NCI-H82 treated with DMSO at 0.1 percent for 48 hours (cell line): ENCODE results near the gene BPIFB2.
A peak's percentile ranks its signal among the peaks of the same experiment; 100 is the strongest.
"Not testable (repeated sequence)": the region's sequence is repeated elsewhere in the genome, so short reads cannot be mapped to it uniquely, and the experiment has no call there.

Experiments
- DNase-seq: peaks from one replicate; lab custom pipeline; 2025; ENCODE audit not compliant: unreplicated experiment; lab: John Stamatoyannopoulos, UW

BPIFB2 gene

DNA sequence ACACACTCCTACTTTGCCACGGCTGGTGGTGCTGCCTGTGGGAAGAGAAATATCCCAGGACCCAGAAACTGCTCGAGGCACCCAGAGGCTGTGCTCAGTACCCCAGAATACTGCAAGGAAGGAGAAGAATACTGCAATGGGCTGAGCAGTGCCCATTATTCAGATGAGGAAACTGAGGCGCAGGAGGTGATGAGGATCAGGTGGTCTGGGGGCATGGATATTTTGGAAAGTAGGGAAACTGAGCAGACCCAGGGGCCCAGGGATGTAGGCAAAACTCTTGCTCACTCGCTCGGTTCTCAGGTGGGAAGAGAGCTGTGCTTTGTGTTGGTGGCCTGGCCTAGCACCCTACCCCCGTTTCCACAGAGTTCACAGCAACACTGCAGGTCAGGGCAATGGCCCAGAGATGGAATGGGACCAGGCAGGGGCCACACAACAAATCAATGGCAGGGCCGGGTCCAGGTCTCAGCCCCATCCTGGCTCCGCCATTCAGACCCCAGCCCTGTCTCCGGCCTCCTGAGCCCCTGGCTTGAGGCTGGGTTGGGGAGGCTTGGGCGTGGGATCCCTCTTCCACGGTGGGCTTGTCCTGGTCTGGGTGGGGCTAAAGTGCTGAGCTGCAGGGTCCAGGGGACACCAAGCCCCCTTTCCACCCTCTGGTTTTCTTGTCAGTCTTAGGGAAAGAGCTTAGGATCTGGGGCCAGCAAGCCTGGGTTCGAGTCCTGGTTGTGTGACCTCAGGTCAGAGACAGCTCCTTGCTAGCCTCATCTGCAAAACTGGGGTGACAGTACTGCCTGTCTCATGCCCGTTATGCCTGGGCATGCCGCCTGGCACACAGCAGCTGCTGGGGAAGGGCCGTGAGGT, 37.2 kb upstream of the BPIFB2 start:
- DNase-seq: no peak

DNA sequence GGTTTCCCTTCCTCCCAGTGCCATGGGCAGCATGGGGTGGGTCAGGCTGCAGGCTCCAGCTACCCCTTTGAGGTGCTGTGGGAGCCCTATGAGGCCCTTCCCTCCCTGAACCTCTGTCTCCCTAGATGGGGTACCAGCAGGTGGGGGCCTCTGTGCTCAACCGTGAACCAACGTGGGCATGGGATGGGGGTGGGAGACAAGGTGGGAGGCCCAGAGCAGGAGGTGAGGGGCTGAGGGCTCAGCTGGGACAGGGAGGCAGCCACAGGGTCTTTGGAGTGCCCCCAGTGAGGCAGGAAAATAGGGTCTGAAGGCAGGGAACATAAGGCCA, 36.6 kb upstream of the BPIFB2 start:
- DNase-seq: no peak

DNA sequence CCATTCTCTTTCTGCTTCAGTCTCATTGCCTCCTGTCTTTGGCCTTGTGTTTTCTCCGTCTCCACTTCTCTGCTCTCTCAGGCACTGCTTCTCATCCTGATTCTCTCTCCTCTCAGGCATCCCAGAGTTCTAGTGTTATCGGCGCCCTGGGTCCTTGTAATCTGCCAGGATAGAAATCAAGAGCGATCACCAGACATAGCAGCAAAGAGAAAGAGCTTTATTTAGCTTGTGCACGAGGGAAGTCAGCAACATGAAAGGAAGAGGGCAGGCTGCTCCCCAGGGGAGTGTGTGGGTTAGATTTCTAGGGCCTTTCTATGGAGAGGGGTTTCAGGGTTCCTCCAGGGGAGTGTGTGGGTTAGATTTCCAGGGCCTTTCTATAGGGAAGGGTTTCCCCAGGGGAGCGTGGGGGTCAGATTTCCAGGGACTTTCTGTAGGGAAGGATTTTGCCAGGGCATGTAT, 35.8 kb upstream of the BPIFB2 start:
- no peak for DNase-seq

DNA sequence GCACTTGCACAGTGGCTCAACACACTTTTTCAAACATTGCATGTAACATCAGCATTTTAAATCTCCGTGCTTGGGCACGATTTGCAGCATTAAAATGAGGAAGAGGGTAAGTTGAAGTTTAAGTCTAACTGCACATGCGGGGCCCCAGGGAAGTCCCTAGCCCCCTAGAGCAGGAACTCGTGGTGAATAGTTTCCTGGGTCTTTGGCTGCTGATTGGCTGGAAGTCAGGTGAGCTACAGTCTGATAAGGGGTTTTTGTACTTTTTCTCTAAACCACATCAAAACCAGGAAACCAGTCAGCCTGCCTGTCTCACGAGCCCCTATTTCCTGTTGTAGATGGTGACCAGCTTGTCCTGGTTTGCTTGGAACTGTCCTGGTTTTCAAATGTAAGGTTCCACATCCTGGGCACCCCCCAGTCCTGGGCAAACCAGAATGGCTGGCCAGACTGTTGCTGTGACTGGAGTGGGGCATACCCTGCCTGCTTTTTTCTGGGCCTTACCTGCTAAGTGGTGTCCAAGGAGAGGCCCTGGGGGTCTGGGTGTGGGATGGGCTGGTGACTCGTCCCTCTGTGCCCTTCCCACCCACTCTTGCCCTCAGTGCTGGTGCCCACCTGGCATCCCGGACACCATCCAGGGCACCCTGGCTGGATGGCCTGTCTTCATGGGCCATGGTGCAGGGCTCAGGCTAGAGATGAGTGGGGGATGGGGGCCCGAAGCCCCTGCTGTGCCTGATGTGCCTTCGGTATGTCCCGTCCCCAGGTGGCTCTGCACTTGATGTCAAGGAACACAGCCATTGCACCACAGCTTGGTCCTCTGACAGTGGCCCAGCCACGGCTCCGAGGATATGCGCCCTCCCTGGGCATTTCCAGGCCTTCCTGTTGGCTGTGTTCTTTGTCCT, 35.1 kb upstream of the BPIFB2 start:
- no peak for DNase-seq

GRCh38 chr20:32973077-32973717, 34.3 kb upstream of the BPIFB2 start:
- no peak for DNase-seq

GRCh38 chr20:32974204-32975064, 33.1 kb upstream of the BPIFB2 start:
- not testable (repeated sequence) for DNase-seq

DNA sequence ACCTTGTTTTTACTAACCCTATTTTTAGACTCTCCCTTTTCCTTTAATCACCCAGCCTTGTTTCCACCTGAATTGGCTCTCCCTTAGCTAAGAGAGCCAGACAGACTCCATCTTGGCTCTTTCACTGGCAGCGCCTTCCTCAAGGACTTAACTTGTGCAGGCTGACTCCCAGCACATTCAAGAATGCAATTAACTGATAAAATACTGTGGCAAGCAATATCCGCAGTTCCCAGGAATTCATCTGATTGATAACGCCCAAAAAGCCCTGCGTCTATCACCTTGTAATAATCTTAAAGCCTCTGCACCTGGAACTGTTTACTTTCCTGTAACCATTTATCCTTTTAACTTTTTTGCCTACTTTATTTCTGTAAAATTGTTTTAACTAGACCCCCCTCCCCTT, 32.4 kb upstream of the BPIFB2 start:
- not testable (repeated sequence) for DNase-seq

DNA sequence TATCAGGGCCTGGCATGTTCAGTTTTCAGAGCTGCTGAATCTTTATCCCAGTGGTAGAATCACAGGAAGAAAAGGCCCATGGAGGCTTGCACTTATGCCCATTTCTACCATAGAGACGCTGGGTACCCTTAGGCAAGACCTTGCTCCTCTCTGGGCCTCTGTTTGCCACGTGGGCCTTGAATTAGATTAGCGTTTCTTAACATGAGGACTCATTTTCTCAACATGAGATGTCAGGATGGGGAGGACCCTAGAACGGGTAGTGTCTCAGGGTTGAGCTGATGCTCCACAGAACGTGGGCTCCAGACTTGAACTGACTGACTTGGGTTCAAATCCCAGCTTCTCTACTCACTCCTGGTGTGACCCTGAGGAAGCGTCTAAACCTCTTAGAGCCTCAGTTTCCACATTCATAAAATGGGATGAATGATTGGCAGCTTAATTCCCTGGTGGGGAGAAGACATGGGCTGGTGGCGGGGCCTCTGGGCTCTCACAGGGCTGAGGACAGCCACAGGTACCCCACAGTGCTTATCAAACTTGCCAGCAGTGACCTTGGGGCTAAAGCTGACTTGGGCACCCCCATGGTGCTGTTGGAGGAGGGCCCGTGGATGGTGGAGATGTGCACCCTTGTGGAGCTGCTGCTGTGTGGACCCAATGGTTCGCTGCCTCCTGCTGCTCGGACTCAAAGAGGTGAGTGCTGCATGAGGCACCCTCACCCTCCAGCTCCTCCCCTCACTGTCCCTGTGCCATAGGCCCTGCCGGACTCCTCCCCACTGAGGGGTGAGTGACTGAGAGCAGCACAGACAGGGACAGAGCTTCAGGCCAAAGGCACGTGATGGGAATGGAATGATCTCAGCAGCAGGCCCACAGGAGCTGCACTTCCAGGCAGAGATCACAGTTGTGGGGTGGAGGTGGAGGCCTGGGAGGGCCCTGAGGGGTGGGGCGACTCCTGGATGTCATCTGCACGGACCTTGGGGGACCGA, 31.5 kb upstream of the BPIFB2 start:
- DNase-seq: no peak

DNA sequence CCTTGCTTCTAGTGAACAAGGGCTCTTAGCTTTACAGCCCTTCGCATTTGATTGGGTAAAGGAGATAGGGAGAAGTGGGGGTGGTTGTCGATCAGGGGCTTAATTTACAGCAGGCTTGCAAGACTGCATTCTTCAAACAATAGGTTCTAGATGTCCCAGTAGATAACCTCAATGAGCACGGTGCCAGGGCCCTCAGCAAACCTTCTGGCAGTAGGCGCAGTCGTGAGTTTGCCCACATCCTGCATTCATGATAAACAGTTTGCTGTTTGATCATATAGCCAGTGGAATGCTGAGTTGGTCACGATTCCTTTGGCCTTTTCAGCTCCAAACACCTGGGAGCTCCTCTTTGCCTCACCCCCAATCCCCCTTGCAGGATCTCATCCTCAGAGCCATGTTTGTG, 30.8 kb upstream of the BPIFB2 start:
- no peak for DNase-seq

- DNase-seq: no peak
Measured at GRCh38 chr20:32977281-32978008, 30.1 kb upstream of the BPIFB2 start.

GRCh38 chr20:32978009-32978335, 29.5 kb upstream of the BPIFB2 start:
- no peak for DNase-seq

DNA sequence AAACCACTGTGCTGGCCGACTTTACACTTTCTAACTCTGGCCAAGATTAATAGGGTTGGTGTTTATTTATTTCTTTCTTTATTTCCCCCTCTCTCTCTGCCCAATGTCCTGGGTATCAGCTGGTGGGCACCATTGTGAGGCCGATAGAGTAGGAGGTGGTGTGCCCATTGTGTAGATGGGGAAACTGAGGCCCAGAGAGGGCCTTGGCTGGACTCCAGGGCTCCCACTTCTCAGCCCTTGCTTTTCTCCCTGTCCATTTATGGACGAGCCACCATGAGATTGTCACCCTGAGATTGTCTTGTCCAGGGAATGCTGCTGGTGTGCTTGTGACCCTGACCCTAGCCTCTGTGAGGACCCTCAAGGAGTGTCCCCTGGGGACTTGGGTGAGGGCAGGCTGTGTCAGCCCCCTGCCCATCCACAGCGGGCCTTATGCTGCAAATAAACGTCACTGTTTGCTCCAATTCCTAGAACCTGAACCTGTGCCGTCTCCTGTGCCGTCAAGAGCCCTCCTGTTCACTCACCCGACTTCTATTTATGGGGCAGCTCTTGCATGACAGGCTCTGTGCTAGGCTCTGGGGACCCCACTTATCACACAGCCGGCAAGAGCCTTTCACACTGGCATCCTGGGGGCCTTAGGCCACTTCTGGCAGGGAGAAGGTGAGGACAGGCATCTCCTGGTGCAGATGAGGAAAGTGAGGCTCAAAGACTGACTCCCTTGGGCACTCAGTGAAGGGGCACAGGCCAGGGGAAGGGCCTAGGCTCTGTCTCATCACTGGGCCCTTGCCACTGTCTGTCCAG, 28.1 kb upstream of the BPIFB2 start:
- no peak for DNase-seq

GRCh38 chr20:32980131-32980941, 27.2 kb upstream of the BPIFB2 start:
- DNase-seq: peak; percentile 90

- no peak for DNase-seq
Measured at GRCh38 chr20:32980990-32981389, 26.5 kb upstream of the BPIFB2 start.

DNA sequence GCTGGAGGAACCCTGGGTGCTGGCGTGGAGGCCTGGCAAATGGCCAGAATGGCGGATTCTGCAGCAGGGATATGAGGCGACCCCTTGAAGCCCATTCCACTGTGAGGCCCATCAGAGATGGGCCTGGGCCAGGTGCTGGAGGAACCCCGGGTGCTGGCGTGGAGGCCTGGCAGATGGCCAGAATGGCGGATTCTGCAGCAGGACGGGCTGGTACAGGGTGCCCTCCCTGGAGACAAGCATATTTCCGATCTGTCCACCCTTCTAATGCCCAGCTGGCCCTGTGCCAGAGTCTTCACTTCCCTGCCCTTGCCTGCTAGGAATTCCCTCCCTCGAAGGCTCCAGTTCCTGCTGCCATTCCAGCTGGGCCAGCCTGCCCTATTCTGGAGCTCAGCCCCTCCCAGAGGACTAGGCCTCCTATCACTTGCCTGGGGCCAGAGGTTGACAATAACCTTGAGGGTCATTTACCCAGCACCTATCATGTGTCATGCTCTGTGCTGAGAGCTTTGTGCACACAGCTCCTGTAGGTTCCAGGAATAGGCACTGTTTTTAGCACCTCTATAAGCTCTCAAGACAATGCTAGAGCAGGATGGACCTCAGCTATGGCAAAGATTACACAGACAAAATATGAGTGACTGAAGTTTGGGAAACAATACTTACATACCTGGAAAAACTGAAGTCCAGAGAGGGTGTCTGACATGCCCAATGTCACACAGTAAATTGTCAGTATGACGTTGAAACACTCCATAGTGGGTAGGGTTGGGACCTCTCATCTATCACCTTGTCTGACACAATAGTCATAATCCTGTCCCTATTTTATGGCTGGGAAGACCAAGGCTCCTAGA, 24.7 kb upstream of the BPIFB2 start:
- DNase-seq: peak; percentile 80

DNA sequence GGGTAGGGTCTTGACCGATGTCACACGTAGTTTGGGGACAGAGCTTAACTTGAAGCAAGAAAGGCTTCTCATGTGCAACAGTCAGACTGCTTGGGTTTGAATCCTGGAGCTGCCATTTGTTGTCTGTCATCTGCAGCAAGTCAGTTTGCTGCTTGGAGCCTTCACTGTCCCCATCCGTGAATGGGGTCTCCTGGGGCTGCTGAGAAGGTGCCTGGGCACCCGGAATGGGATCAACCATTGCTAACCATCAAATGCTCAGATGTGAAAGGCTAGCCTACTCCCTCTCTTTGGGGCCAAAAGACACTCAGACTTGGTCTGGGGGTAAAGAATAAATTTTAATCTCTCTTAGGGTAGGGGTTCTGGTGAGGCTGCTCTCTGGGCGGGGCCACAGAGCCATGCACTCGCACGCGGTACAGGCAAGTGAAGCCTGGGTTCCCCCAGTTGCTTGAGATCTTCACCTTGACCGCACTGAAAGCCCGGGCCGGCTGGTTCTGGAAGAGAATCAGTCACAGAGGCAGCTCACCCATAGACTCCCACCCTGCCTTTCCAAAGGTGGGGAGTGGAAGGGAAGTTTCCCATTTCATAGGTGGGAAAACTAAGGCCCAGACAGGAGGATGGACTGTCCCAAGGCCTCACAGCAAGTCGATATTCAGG, 23.9 kb upstream of the BPIFB2 start:
- DNase-seq: no peak
